Activated CD4-positive, alpha-beta T cell treated with anti-CD3 and anti-CD28 coated beads for 1 hour (primary cell): Measurements from ENCODE around the gene MAGEA2B.
"Not testable (repeated sequence)": the region's sequence is repeated elsewhere in the genome, so short reads cannot be mapped to it uniquely, and the experiment has no call there.

ENCODE experiments used
- DNase-seq: peaks from one replicate; pipeline ENCODE4 v3.0.0-alpha.2; 2020

MAGEA2B gene

GRCh38 chrX:152758918-152759317, 44.5 kb downstream of the MAGEA2B start, which contains the start of gene CSAG3:
Gene CSAG3, plus strand, starts transcription at chrX:152759218.
- not testable (repeated sequence) for DNase-seq

- not testable (repeated sequence) for DNase-seq
Measured at GRCh38 chrX:152759544-152759943, 45.1 kb downstream of the MAGEA2B start.

- not testable (repeated sequence) for DNase-seq
Measured at GRCh38 chrX:152761582-152761981, 47.2 kb downstream of the MAGEA2B start.

- not testable (repeated sequence) for DNase-seq
Measured at GRCh38 chrX:152766562-152766961, 52.1 kb downstream of the MAGEA2B start.
